HL-60 (cell line): ENCODE results near the gene PRDX3.

Experiments used
- CTCF ChIP-seq: IDR thresholded peaks from one replicate; pipeline ENCODE4 v1.5.1; 2011; ENCODE audit warnings: low read length, control low read depth, inconsistent platforms; ENCODE audit not compliant: insufficient read depth
- GABPA ChIP-seq: IDR thresholded peaks from 2 replicates; pipeline ENCODE4 v1.6.1; 2012; ENCODE audit warnings: low read depth

- TF ChIP-seq GABPA (no peak), CTCF (no peak)
Observed at GRCh38 chr10:119149157-119149556, 29.5 kb downstream of the PRDX3 start.
